B cell (primary cell): ENCODE data around the gene PTGES2. TPM values are rescaled to one million over a fixed set of nuclear protein-coding genes. Genes with fewer than 3 reads are reported as not detected.

Experiments used
- ATAC-seq: fragments of 200-7000 bp; cut with Tn5 transposase; one replicate; pipeline ENCODE4 v1.10.0; 2021; ENCODE audit warnings: low read depth, mild to moderate bottlenecking, moderate number of reproducible peaks, moderate library complexity
- CTCF ChIA-PET: fragments of 350-600 bp; sonication (Branson Sonifier 250); formaldehyde crosslinking; loops from one replicate; lab custom pipeline; 2021; ENCODE audit warnings: antibody characterized with exemption, inconsistent platforms; lab: Charles Lee
- POLR2A ChIA-PET: fragments of 350-600 bp; sonication (Branson Sonifier 250); formaldehyde crosslinking; loops from one replicate; lab custom pipeline; 2021; ENCODE audit warnings: antibody characterized with exemption; lab: Charles Lee
- DNase-seq: peaks from one replicate; pipeline ENCODE4 v3.0.0; 2013
- H2AFZ ChIP-seq: 2 replicates; pipeline ENCODE4 v1.6.1; 2012; ENCODE audit warnings: mild to moderate bottlenecking, low read depth, low read length; ENCODE audit not compliant: insufficient read depth, poor library complexity, severe bottlenecking
- H3K27ac ChIP-seq, 2 donors: 1 replicate in 1 of 2; 2 replicates in 1 of 2; pipeline ENCODE4 v1.5.1; 2012 to 2013; ENCODE audit warnings: low read length in 2 of 2, mild to moderate bottlenecking in 2 of 2, moderate library complexity in 1 of 2
- H3K27me3 ChIP-seq, 4 experiments: fragments of 200-600 bp in 1 of 4; sonication (generic) in 1 of 4; replicated peaks in 1 of 4; 1 replicate in 2 of 4; 2 replicates in 2 of 4; pipeline versions ENCODE4 v1.6.1 to v1.7.0; 2013 to 2016; ENCODE audit warnings: low read length in 3 of 4, mild to moderate bottlenecking in 2 of 4, mixed read lengths in 1 of 4, moderate library complexity in 1 of 4; ENCODE audit not compliant: insufficient read depth in 4 of 4, control insufficient read depth in 3 of 4; ENCODE audit errors: control extremely low read depth in 1 of 4
- H3K36me3 ChIP-seq, 2 experiments: replicated peaks in 1 of 2; 1 replicate in 1 of 2; 2 replicates in 1 of 2; pipeline versions ENCODE4 v1.6.1 to v1.7.1; 2013; ENCODE audit warnings: low read length in 1 of 2; ENCODE audit not compliant: insufficient read depth in 2 of 2, control insufficient read depth in 1 of 2; ENCODE audit errors: control extremely low read depth in 1 of 2, extremely low read depth in 1 of 2
- H3K4me1 ChIP-seq, 2 donors: fragments of 200-600 bp in 1 of 2; sonication (generic) in 1 of 2; 1 replicate in 1 of 2; 2 replicates in 1 of 2; pipeline versions ENCODE4 v1.5.1 to v1.6.1; 2013 to 2017; ENCODE audit warnings: low read length in 2 of 2; ENCODE audit not compliant: control insufficient read depth in 2 of 2, insufficient read depth in 2 of 2
- H3K4me2 ChIP-seq: replicated peaks from 2 replicates; pipeline ENCODE3; 2012; ENCODE audit warnings: mild to moderate bottlenecking, low read depth, low read length; ENCODE audit not compliant: poor library complexity, severe bottlenecking
- H3K4me3 ChIP-seq, 5 experiments: fragments of 200-600 bp in 1 of 5; sonication (generic) in 1 of 5; 1 replicate in 3 of 5; 2 replicates in 2 of 5; pipeline versions ENCODE4 v1.5.1 to v1.7.0; 2011 to 2016; ENCODE audit warnings: low read length in 4 of 5, mild to moderate bottlenecking in 4 of 5, low read depth in 2 of 5, control low read depth in 1 of 5, moderate library complexity in 1 of 5; ENCODE audit not compliant: insufficient read depth in 1 of 5; ENCODE audit errors: control extremely low read depth in 1 of 5, extremely low read depth in 1 of 5
- H3K79me2 ChIP-seq: fragments of 200-600 bp; sonication (generic); one replicate; pipeline ENCODE4 v1.6.0; 2016; ENCODE audit warnings: low read length; ENCODE audit not compliant: control insufficient read depth, insufficient read depth
- H3K9ac ChIP-seq: fragments of 200-600 bp; sonication (generic); 2 replicates; pipeline ENCODE4 v1.6.1; 2017; ENCODE audit warnings: mild to moderate bottlenecking, low read length, moderate library complexity
- H3K9me3 ChIP-seq, 3 donors: one replicate each; pipeline versions ENCODE4 v1.6.1 to v1.7.1; 2013; ENCODE audit warnings: low read length in 2 of 3; ENCODE audit not compliant: control insufficient read depth in 2 of 3, insufficient read depth in 1 of 3; ENCODE audit errors: control extremely low read depth in 1 of 3
- H4K20me1 ChIP-seq: 2 replicates; pipeline ENCODE4 v1.6.0; 2012; ENCODE audit warnings: mild to moderate bottlenecking, low read length; ENCODE audit not compliant: insufficient read depth, control insufficient read depth, poor library complexity, severe bottlenecking
- H3K27ac Mint-ChIP-seq: one replicate; pipeline ENCODE4 v1.8.0; 2021; ENCODE audit warnings: mixed read lengths
- H3K27me3 Mint-ChIP-seq: one replicate; pipeline ENCODE4 v1.8.0; 2021; ENCODE audit warnings: mixed read lengths
- H3K4me1 Mint-ChIP-seq: one replicate; pipeline ENCODE4 v1.8.0; 2021; ENCODE audit warnings: mixed read lengths
- H3K4me3 Mint-ChIP-seq: one replicate; pipeline ENCODE4 v1.8.0; 2021; ENCODE audit warnings: mixed read lengths
- H3K9me3 Mint-ChIP-seq: one replicate; pipeline ENCODE4 v1.8.0; 2022; ENCODE audit warnings: mixed read lengths; ENCODE audit not compliant: insufficient read depth
- EZH2 ChIP-seq: IDR thresholded peaks from 2 replicates; pipeline ENCODE4 v1.6.1; 2012; ENCODE audit warnings: borderline replicate concordance, low read depth, mild to moderate bottlenecking, moderate library complexity, low read length; ENCODE audit not compliant: insufficient read depth, poor library complexity, severe bottlenecking
- WGBS: methylation state at CpG from one replicate; pipeline ENCODE4 v1.1.5; 2013; ENCODE audit warnings: missing lambda C conversion rate; ENCODE audit not compliant: insufficient coverage; 5-methylcytosine and 5-hydroxymethylcytosine counted together
- intact Hi-C: fragments of 100-400 bp; cut with micrococcal nuclease; formaldehyde crosslinking; loops from one replicate; pipeline ENCODE4 v1.10.0; 2022
- polyA plus RNA-seq: library from polyadenylated mRNA; depleted of rRNA; stranded (reverse); fragments of >200 nt; gene quantifications from 2 replicates; pipeline ENCODE4 v1.2.3, GENCODE V29; 2012
- total RNA-seq, 2 donors: library from RNA; stranded (reverse); fragments of 120-200 nt in 1 of 2; gene quantifications; 1 replicate in 1 of 2; 2 replicates in 1 of 2; pipeline versions ENCODE4 v1.2.3 to v1.2.4, GENCODE V29; 2013 to 2022
- TF ChIP-seq, protein P1 (sequence below): fragments of 200-600 bp; IDR thresholded peaks from one replicate; pipeline ENCODE4 v1.8.0; 2022; ENCODE audit warnings: antibody characterized with exemption, mild to moderate bottlenecking

PTGES2 gene
- total and polyA plus RNA-seq, 2 donors (not counting 1 experiment from before 2014, with no cell fraction given): 77.8 to 113 TPM

DNA sequence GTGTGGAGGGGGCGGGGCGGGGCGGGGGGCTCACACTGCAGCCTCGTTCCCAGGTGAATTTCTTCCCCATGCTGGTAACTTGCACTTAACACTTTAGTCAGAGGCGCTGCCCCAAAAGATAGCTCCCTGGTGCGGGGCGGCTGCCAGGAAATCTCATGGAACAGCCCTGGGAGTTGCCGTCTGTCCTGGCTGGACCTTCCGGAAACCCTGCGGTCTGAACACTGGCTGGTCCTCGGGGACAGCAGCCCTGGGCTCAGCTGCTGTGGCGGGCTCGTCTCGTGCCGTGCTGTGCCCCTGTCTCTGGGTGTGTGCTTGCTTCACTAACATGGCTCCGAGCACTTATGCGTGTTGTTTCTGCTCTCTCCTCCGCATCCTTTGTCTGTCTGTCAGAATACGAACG is 25.8 kb downstream of the PTGES2 start:
- Histone ChIP-seq H2AFZ (no peak overlapping the region), H3K9ac (no peak overlapping the region), H3K4me1 (peaks cover 0 to 10% of the 10 kb centered on the region in 2 donors), H4K20me1 (peaks cover 62% of the 10 kb centered on the region), H3K27ac (no peak overlapping the region), H3K79me2 (peaks cover 62% of the 10 kb centered on the region), H3K36me3 (peaks cover 0 to 47% of the 10 kb centered on the region in 2 experiments), H3K27me3 (no peaks in the 10 kb centered on the region), H3K4me3 (no peak overlapping the region), H3K4me2 (no peak overlapping the region), H3K9me3 (no peaks in the 10 kb centered on the region)
- intact Hi-C loops: no loop called here
- ATAC-seq: no peak
- DNase-seq: no peak
- POLR2A ChIA-PET: no interaction called here
- no peaks in the 10 kb centered on the region for H3K9me3 Mint-ChIP-seq
- WGBS: 97% methylated on average over 19 of the region's 20 CpGs
- no peak overlapping the region for H3K4me3 Mint-ChIP-seq
- H3K4me1 Mint-ChIP-seq: peaks cover 9% of the 10 kb centered on the region
- CTCF ChIA-PET: interaction anchor here (0.7 to 1.4 kb wide), 2 partner anchors 9 to 16 kb away, joined by 3 to 4 read pairs; no protein-coding TSS in a partner anchor
- no peaks in the 10 kb centered on the region for H3K27me3 Mint-ChIP-seq
- TF ChIP-seq, protein P1, sequence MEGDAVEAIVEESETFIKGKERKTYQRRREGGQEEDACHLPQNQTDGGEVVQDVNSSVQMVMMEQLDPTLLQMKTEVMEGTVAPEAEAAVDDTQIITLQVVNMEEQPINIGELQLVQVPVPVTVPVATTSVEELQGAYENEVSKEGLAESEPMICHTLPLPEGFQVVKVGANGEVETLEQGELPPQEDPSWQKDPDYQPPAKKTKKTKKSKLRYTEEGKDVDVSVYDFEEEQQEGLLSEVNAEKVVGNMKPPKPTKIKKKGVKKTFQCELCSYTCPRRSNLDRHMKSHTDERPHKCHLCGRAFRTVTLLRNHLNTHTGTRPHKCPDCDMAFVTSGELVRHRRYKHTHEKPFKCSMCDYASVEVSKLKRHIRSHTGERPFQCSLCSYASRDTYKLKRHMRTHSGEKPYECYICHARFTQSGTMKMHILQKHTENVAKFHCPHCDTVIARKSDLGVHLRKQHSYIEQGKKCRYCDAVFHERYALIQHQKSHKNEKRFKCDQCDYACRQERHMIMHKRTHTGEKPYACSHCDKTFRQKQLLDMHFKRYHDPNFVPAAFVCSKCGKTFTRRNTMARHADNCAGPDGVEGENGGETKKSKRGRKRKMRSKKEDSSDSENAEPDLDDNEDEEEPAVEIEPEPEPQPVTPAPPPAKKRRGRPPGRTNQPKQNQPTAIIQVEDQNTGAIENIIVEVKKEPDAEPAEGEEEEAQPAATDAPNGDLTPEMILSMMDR: no peak
- TF ChIP-seq EZH2: no peak
- no peak overlapping the region for H3K27ac Mint-ChIP-seq

DNA sequence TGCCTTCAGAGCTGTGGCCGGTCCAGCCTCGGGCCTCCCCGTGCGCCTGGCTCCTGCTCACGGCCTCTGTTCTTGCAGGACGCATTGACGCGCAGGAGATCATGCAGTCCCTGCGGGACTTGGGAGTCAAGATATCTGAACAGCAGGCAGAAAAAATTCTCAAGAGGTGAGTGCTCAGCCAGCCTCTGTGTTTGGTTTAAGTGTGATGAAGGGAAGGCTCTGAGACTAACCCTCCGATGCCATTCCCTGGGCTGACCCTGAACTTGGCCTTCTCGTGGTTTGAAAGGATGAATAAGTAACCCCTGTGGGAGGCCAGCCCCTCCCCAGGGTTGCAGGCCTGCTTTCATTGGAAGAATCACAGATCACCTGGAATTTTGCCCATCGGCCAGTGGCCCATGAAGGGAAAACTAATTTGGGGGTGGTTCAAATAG is 26.3 kb downstream of the PTGES2 start:
- no peak for TF ChIP-seq EZH2
- TF ChIP-seq, protein P1: no peak
- Histone ChIP-seq H4K20me1 (peaks cover 59% of the 10 kb centered on the region), H3K4me1 (peaks cover 0 to 10% of the 10 kb centered on the region in 2 donors), H3K9ac (no peak overlapping the region), H2AFZ (no peak overlapping the region), H3K27ac (no peak overlapping the region), H3K79me2 (peaks cover 64% of the 10 kb centered on the region), H3K36me3 (peaks cover 0 to 43% of the 10 kb centered on the region in 2 experiments), H3K4me2 (no peak overlapping the region), H3K4me3 (no peak overlapping the region), H3K27me3 (no peaks in the 10 kb centered on the region), H3K9me3 (no peaks in the 10 kb centered on the region)
- no peak overlapping the region for H3K27ac Mint-ChIP-seq
- H3K4me1 Mint-ChIP-seq: peaks cover 12% of the 10 kb centered on the region
- H3K9me3 Mint-ChIP-seq: no peaks in the 10 kb centered on the region
- no peaks in the 10 kb centered on the region for H3K27me3 Mint-ChIP-seq
- no peak for ATAC-seq
- ChIA-PET CTCF (interaction anchor here (0.7 kb wide), 1 partner anchor 17 kb away, joined by 3 read pairs; no protein-coding TSS in a partner anchor), POLR2A (interaction anchor here (0.7 kb wide), 1 partner anchor 23 kb away, joined by 3 read pairs; no protein-coding TSS in a partner anchor)
- 95% methylated on average over 12 of the region's 12 CpGs for WGBS
- H3K4me3 Mint-ChIP-seq: no peak overlapping the region
- intact Hi-C loops: no loop called here
- no peak for DNase-seq
